Neural progenitor cell (in vitro differentiated cells): ENCODE results near the gene TUBA8.

Experiments used
- EZH2 ChIP-seq: fragments of 200-600 bp; sonication (generic); IDR thresholded peaks from 2 replicates; pipeline ENCODE4 v1.6.1; 2017; ENCODE audit warnings: antibody characterized with exemption, mild to moderate bottlenecking, moderate library complexity
- EZH2phosphoT487 ChIP-seq: fragments of 200-600 bp; sonication (generic); IDR thresholded peaks from 2 replicates; pipeline ENCODE4 v1.6.1; 2017; ENCODE audit warnings: antibody characterized with exemption
- TF ChIP-seq, protein P1 (sequence below): fragments of 200-600 bp; sonication (generic); IDR thresholded peaks from 2 replicates; pipeline ENCODE4 v1.5.1; 2017; ENCODE audit warnings: antibody characterized with exemption, mild to moderate bottlenecking

DNA sequence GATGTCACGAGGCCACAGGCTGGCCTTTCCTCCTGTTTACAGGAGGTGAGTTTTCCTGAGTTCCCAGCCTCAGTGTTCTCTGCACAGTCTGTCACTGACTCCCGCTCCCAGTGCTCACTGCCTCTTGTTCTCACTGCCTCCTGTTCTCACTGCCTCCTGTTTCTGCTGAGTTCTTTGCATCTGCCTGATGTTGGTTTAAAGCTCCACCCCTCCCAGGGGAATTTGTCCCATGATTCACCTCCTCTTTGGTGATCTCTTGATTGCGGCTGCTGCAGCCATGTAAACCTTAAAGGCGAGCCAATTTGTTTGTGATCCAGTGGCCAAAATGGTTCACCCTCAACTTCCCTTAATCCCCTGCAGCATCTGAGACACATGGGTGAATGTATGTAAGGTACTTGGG is 6.0 kb upstream of the TUBA8 start:
- TF ChIP-seq, protein P1, sequence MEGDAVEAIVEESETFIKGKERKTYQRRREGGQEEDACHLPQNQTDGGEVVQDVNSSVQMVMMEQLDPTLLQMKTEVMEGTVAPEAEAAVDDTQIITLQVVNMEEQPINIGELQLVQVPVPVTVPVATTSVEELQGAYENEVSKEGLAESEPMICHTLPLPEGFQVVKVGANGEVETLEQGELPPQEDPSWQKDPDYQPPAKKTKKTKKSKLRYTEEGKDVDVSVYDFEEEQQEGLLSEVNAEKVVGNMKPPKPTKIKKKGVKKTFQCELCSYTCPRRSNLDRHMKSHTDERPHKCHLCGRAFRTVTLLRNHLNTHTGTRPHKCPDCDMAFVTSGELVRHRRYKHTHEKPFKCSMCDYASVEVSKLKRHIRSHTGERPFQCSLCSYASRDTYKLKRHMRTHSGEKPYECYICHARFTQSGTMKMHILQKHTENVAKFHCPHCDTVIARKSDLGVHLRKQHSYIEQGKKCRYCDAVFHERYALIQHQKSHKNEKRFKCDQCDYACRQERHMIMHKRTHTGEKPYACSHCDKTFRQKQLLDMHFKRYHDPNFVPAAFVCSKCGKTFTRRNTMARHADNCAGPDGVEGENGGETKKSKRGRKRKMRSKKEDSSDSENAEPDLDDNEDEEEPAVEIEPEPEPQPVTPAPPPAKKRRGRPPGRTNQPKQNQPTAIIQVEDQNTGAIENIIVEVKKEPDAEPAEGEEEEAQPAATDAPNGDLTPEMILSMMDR, result no peak
- TF ChIP-seq EZH2 (no peak), EZH2phosphoT487 (no peak)
